H9 (cell line): ENCODE data around the gene TRANK1. TPM values are rescaled to one million over a fixed set of nuclear protein-coding genes. Genes with fewer than 3 reads are reported as not detected.
A peak's percentile ranks its signal among the peaks of the same experiment; 100 is the strongest.
"Not testable (repeated sequence)": the region's sequence is repeated elsewhere in the genome, so short reads cannot be mapped to it uniquely, and the experiment has no call there.

Source experiments
- DNase-seq: peaks from one replicate; pipeline ENCODE4 v3.0.0-alpha.2; 2017
- H2AFZ ChIP-seq: one replicate; pipeline ENCODE4 v1.6.1; 2013; ENCODE audit warnings: mild to moderate bottlenecking, low read length, control low read depth, moderate library complexity
- H2AK5ac ChIP-seq: 2 replicates; pipeline ENCODE4 v1.6.1; 2013; ENCODE audit warnings: low read length, control low read depth, mixed read lengths; ENCODE audit not compliant: insufficient read length
- H2BK120ac ChIP-seq: one replicate; pipeline ENCODE4 v1.6.1; 2013; ENCODE audit warnings: low read depth, mild to moderate bottlenecking, low read length, control low read depth, inconsistent platforms; ENCODE audit not compliant: poor library complexity, severe bottlenecking
- H2BK12ac ChIP-seq: 2 replicates; pipeline ENCODE4 v1.6.1; 2013; ENCODE audit warnings: low read length, control low read depth, mixed read lengths, low read depth; ENCODE audit not compliant: insufficient read length
- H2BK15ac ChIP-seq: 2 replicates; pipeline ENCODE4 v1.6.1; 2013; ENCODE audit warnings: low read depth, low read length, control low read depth
- H2BK20ac ChIP-seq: one replicate; pipeline ENCODE4 v1.6.1; 2013; ENCODE audit warnings: low read depth, mild to moderate bottlenecking, low read length, control low read depth, inconsistent platforms; ENCODE audit not compliant: poor library complexity, severe bottlenecking
- H2BK5ac ChIP-seq: 2 replicates; pipeline ENCODE4 v1.6.1; 2013; ENCODE audit warnings: low read length, control low read depth, mixed read lengths; ENCODE audit not compliant: insufficient read length
- H3K14ac ChIP-seq: 2 replicates; pipeline ENCODE4 v1.6.1; 2013; ENCODE audit warnings: low read length, control low read depth; ENCODE audit not compliant: insufficient read depth
- H3K18ac ChIP-seq: 2 replicates; pipeline ENCODE4 v1.6.1; 2013; ENCODE audit warnings: low read depth, mild to moderate bottlenecking, mixed read lengths, low read length, control low read depth; ENCODE audit not compliant: insufficient read length
- H3K23ac ChIP-seq: 2 replicates; pipeline ENCODE4 v1.6.1; 2013; ENCODE audit warnings: low read length, control low read depth, mixed read lengths, low read depth; ENCODE audit not compliant: insufficient read length
- H3K23me2 ChIP-seq: 2 replicates; pipeline ENCODE4 v1.6.1; 2013; ENCODE audit warnings: low read depth, mild to moderate bottlenecking, mixed read lengths, low read length, control low read depth; ENCODE audit not compliant: insufficient read length, poor library complexity, severe bottlenecking
- H3K27ac ChIP-seq: 2 replicates; pipeline ENCODE4 v1.5.1; 2013; ENCODE audit warnings: low read length, control low read depth, mixed read lengths, low read depth; ENCODE audit not compliant: insufficient read length
- H3K27me3 ChIP-seq: 2 replicates; pipeline ENCODE4 v1.6.1; 2013; ENCODE audit warnings: low read length, control low read depth, inconsistent platforms; ENCODE audit not compliant: insufficient read depth
- H3K4ac ChIP-seq: 2 replicates; pipeline ENCODE4 v1.6.1; 2013; ENCODE audit warnings: low read depth, mild to moderate bottlenecking, control low read depth, inconsistent platforms, low read length, moderate library complexity
- H3K4me1 ChIP-seq: 2 replicates; pipeline ENCODE4 v1.6.1; 2013; ENCODE audit warnings: low read length, control low read depth, inconsistent platforms; ENCODE audit not compliant: insufficient read depth
- H3K4me2 ChIP-seq: 2 replicates; pipeline ENCODE4 v1.6.1; 2013; ENCODE audit warnings: low read length, control low read depth, mixed read lengths; ENCODE audit not compliant: insufficient read length, insufficient read depth
- H3K56ac ChIP-seq: 2 replicates; pipeline ENCODE4 v1.6.1; 2013; ENCODE audit warnings: low read depth, mild to moderate bottlenecking, mixed read lengths, low read length, control low read depth; ENCODE audit not compliant: insufficient read length
- H3K79me1 ChIP-seq: 2 replicates; pipeline ENCODE4 v1.6.1; 2013; ENCODE audit warnings: low read depth, mild to moderate bottlenecking, moderate library complexity, low read length, control low read depth, inconsistent platforms; ENCODE audit not compliant: insufficient read depth, poor library complexity, severe bottlenecking
- H3K79me2 ChIP-seq: 2 replicates; pipeline ENCODE4 v1.6.1; 2013; ENCODE audit warnings: low read length, control low read depth, inconsistent platforms; ENCODE audit not compliant: insufficient read depth
- H3K9ac ChIP-seq: 2 replicates; pipeline ENCODE4 v1.6.1; 2013; ENCODE audit warnings: low read length, control low read depth, mixed read lengths; ENCODE audit not compliant: insufficient read length; ENCODE audit errors: extremely low read depth
- H3K9me3 ChIP-seq: one replicate; pipeline ENCODE4 v1.6.1; 2013; ENCODE audit warnings: low read depth, low read length, inconsistent platforms; ENCODE audit not compliant: control insufficient read depth
- H3T11ph ChIP-seq: one replicate; pipeline ENCODE4 v1.6.1; 2013; ENCODE audit warnings: mild to moderate bottlenecking, low read length, control low read depth, inconsistent platforms
- H4K20me1 ChIP-seq: one replicate; pipeline ENCODE4 v1.6.1; 2013; ENCODE audit not compliant: control insufficient read depth, insufficient read length, insufficient read depth
- H4K5ac ChIP-seq: 2 replicates; pipeline ENCODE4 v1.6.1; 2013; ENCODE audit warnings: low read depth, mild to moderate bottlenecking, mixed read lengths, low read length, control low read depth; ENCODE audit not compliant: insufficient read length
- H4K8ac ChIP-seq: replicated peaks from 2 replicates; pipeline ENCODE4 v1.6.1; 2013; ENCODE audit warnings: low read length, control low read depth, mixed read lengths, low read depth; ENCODE audit not compliant: insufficient read length
- H4K91ac ChIP-seq: 2 replicates; pipeline ENCODE4 v1.6.1; 2013; ENCODE audit warnings: low read depth, mild to moderate bottlenecking, moderate library complexity, mixed read lengths, low read length, control low read depth; ENCODE audit not compliant: insufficient read length
- H3K27ac Mint-ChIP-seq, 3 experiments: 2 replicates in 2 of 3; 3 replicates in 1 of 3; pipeline ENCODE4 v1.8.0; 2020 to 2021; ENCODE audit warnings: mixed read lengths in 3 of 3, mild to moderate bottlenecking in 1 of 3, moderate library complexity in 1 of 3
- H3K27me3 Mint-ChIP-seq: 2 replicates; pipeline ENCODE4 v1.8.0; 2021; ENCODE audit warnings: low read depth, mild to moderate bottlenecking, moderate library complexity, mixed read lengths
- H3K36me3 Mint-ChIP-seq, 3 experiments: 2 replicates in 2 of 3; 3 replicates in 1 of 3; pipeline ENCODE4 v1.8.0; 2020 to 2021; ENCODE audit warnings: low read depth in 3 of 3, mixed read lengths in 3 of 3; ENCODE audit not compliant: insufficient read depth in 1 of 3
- H3K4me1 Mint-ChIP-seq, 2 experiments: 2 replicates each; pipeline ENCODE4 v1.8.0; 2020; ENCODE audit warnings: mixed read lengths in 2 of 2
- H3K4me3 Mint-ChIP-seq, 2 experiments: 2 replicates in 1 of 2; 3 replicates in 1 of 2; pipeline ENCODE4 v1.8.0; 2020 to 2021; ENCODE audit warnings: mild to moderate bottlenecking in 2 of 2, mixed read lengths in 2 of 2, moderate library complexity in 1 of 2
- H3K9me3 Mint-ChIP-seq, 2 experiments: 2 replicates in 1 of 2; 3 replicates in 1 of 2; pipeline ENCODE4 v1.8.0; 2020; ENCODE audit warnings: mild to moderate bottlenecking in 2 of 2, mixed read lengths in 2 of 2, moderate library complexity in 1 of 2
- WGBS: extraction: QIAGEN DNeasy Blood & Tissue Kit; methylation state at CpG from one replicate; pipeline ENCODE4 v1.1.7; 2013; ENCODE audit warnings: missing lambda C conversion rate, low lambda C conversion rate, mixed read lengths; ENCODE audit not compliant: insufficient read length; ENCODE audit errors: extremely low coverage; 5-methylcytosine and 5-hydroxymethylcytosine counted together
- total RNA-seq: library from RNA; stranded (reverse); gene quantifications from 2 replicates; pipeline ENCODE4 v1.2.1, GENCODE V29; 2021
- TF ChIP-seq, protein P1 (sequence below): fragments of 200-600 bp; sonication (generic); conservative IDR thresholded peaks from 3 replicates; pipeline ENCODE4 v1.8.0; 2021; ENCODE audit warnings: antibody characterized with exemption, mild to moderate bottlenecking

Gene TRANK1
- total RNA-seq, 1 experiment from 2014 or later = 5.9 TPM

DNA sequence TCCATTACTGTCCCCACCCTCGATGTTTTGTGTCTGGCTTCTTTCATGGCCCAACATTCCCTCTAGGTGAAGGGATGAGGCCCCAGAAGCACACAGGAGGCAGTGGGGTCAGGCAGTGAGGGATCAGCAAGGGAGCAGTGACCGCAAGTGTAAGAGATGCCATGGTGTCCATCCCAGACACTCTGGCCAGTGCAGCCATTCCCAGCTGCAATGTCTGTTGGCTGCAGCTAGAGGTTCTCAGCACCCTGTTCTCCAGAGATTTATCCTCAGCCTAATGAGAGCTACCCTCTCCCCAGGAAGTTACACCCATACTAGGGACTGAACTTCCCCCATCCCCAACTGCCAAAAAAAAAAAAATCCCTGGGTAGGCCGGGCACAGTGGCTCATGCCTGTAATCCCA is 40.2 kb downstream of the TRANK1 start:
- H3K23ac ChIP-seq = no peak overlapping the region
- no peaks in the 10 kb centered on the region for H4K20me1 ChIP-seq
- no peak overlapping the region for H3K18ac ChIP-seq
- H3K4me2 ChIP-seq = no peak overlapping the region
- DNase-seq = peak; percentile 44
- no peak overlapping the region for H4K8ac ChIP-seq
- peak overlapping the region in 1 of 3 experiments; percentile 55; a peak in 1 of 7 replicates for H3K27ac Mint-ChIP-seq
- H3K23me2 ChIP-seq = no peaks in the 10 kb centered on the region
- H3K4me1 ChIP-seq = no peaks in the 10 kb centered on the region; the same call in 1 of the 2 replicates
- no peaks in the 10 kb centered on the region for H3K79me1 ChIP-seq
- H2AK5ac ChIP-seq = no peak overlapping the region
- H2BK12ac ChIP-seq = no peak overlapping the region
- no peak overlapping the region for H3K14ac ChIP-seq
- H3K27ac ChIP-seq = no peak overlapping the region
- TF ChIP-seq, protein P1, sequence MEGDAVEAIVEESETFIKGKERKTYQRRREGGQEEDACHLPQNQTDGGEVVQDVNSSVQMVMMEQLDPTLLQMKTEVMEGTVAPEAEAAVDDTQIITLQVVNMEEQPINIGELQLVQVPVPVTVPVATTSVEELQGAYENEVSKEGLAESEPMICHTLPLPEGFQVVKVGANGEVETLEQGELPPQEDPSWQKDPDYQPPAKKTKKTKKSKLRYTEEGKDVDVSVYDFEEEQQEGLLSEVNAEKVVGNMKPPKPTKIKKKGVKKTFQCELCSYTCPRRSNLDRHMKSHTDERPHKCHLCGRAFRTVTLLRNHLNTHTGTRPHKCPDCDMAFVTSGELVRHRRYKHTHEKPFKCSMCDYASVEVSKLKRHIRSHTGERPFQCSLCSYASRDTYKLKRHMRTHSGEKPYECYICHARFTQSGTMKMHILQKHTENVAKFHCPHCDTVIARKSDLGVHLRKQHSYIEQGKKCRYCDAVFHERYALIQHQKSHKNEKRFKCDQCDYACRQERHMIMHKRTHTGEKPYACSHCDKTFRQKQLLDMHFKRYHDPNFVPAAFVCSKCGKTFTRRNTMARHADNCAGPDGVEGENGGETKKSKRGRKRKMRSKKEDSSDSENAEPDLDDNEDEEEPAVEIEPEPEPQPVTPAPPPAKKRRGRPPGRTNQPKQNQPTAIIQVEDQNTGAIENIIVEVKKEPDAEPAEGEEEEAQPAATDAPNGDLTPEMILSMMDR = peak; percentile 63
- H3K4ac ChIP-seq = no peak overlapping the region
- peaks cover 8 to 11% of the 10 kb centered on the region in 2 experiments for H3K4me1 Mint-ChIP-seq
- no peaks in the 10 kb centered on the region; the same call in 1 of the 2 replicates for H3K27me3 Mint-ChIP-seq
- H4K91ac ChIP-seq = no peak overlapping the region
- H2BK20ac ChIP-seq = no peak overlapping the region
- no peak overlapping the region for H3K56ac ChIP-seq
- H3K9ac ChIP-seq = no peak overlapping the region
- H3K36me3 Mint-ChIP-seq = no peaks in the 10 kb centered on the region
- WGBS = no CpG with 5 or more reads among the region's 3 CpGs
- H3K27me3 ChIP-seq = no peaks in the 10 kb centered on the region
- H4K5ac ChIP-seq = no peak overlapping the region
- H2BK5ac ChIP-seq = peak overlapping the region; percentile 29
- no peak overlapping the region for H2BK15ac ChIP-seq
- no peak overlapping the region for H3K4me3 Mint-ChIP-seq
- no peaks in the 10 kb centered on the region for H3K9me3 Mint-ChIP-seq
- no peaks in the 10 kb centered on the region for H3K9me3 ChIP-seq
- no peaks in the 10 kb centered on the region for H3K79me2 ChIP-seq
- H2AFZ ChIP-seq = no peak overlapping the region
- no peak overlapping the region for H2BK120ac ChIP-seq
- H3T11ph ChIP-seq = no peak overlapping the region

DNA sequence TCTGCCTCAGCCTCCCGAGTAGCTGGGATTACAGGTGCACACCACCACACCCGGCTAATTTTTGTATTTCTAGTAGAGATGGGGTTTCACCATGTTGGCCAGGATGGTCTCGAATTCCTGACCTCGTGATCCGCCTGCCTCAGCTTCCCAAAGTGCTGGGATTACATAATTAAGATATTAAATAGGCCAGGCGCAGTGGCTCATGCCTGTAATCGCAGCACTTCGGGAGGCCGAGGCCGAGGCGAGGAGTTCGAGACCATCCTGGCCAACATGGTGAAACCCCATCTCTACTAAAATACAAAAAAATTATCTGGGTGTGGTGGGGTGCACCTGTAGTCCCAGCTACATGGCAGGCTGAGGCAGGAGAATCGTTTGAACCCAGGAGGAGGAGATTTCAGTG is 40.8 kb downstream of the TRANK1 start:
- not testable (repeated sequence) for H3K27ac Mint-ChIP-seq, H3K79me1 ChIP-seq, H3K4me1 ChIP-seq, H3K14ac ChIP-seq, H3K4me2 ChIP-seq, H3K4ac ChIP-seq, H3K27me3 Mint-ChIP-seq, H3K4me1 Mint-ChIP-seq, H2AFZ ChIP-seq, H2AK5ac ChIP-seq, H4K20me1 ChIP-seq, H2BK15ac ChIP-seq, H3K36me3 Mint-ChIP-seq, H4K5ac ChIP-seq, H4K91ac ChIP-seq, H4K8ac ChIP-seq, H3T11ph ChIP-seq, H3K23ac ChIP-seq, H3K18ac ChIP-seq, H3K9me3 Mint-ChIP-seq, DNase-seq, H3K9me3 ChIP-seq, H2BK120ac ChIP-seq, H2BK12ac ChIP-seq, H3K23me2 ChIP-seq, H2BK20ac ChIP-seq, H3K79me2 ChIP-seq, H3K27me3 ChIP-seq, H3K56ac ChIP-seq, H3K4me3 Mint-ChIP-seq, H3K27ac ChIP-seq, H3K9ac ChIP-seq, H2BK5ac ChIP-seq
- WGBS = no CpG with 5 or more reads among the region's 13 CpGs
